Lower lobe of right lung (tissue), 2 donors: ENCODE data around the gene FSTL4. TPM values are rescaled to one million over a fixed set of nuclear protein-coding genes. Genes with fewer than 3 reads are reported as not detected.
A peak's percentile ranks its signal among the peaks of the same experiment; 100 is the strongest.

ENCODE experiments used
- ATAC-seq, 2 donors: fragments of 200-7000 bp; cut with Tn5 transposase; one replicate each; pipeline ENCODE4 v1.9.1; 2020 to 2022; ENCODE audit warnings: mild to moderate bottlenecking in 2 of 2, moderate library complexity in 2 of 2
- DNase-seq: peaks from one replicate; pipeline ENCODE4 v3.0.0-alpha.2; 2020
- H3K27ac ChIP-seq: fragments of 200-600 bp; one replicate; pipeline ENCODE4 v1.8.0; 2022
- H3K27me3 ChIP-seq: fragments of 200-600 bp; one replicate; pipeline ENCODE4 v1.8.0; 2022; ENCODE audit warnings: low read depth
- H3K36me3 ChIP-seq: fragments of 200-600 bp; one replicate; pipeline ENCODE4 v1.8.0; 2022; ENCODE audit warnings: mild to moderate bottlenecking
- H3K4me1 ChIP-seq: fragments of 200-600 bp; one replicate; pipeline ENCODE4 v1.8.0; 2022
- H3K4me3 ChIP-seq: fragments of 200-600 bp; one replicate; pipeline ENCODE4 v1.8.0; 2022; ENCODE audit warnings: mild to moderate bottlenecking
- H3K9me3 ChIP-seq: fragments of 200-600 bp; one replicate; pipeline ENCODE4 v1.8.0; 2022
- CTCF ChIP-seq: fragments of 200-600 bp; IDR thresholded peaks from one replicate; pipeline ENCODE4 v1.8.0; 2022; ENCODE audit warnings: antibody characterized with exemption, mild to moderate bottlenecking
- intact Hi-C: fragments of 100-400 bp; cut with DNase I; formaldehyde crosslinking; loops from one replicate; pipeline ENCODE4 v1.11.0; 2022
- total RNA-seq: library from RNA; stranded (reverse); fragmentation: NEBNext Ultra II Directional; extraction: Animal tissue kit (Norgen Biotek cat#: 25700); gene quantifications from one replicate; pipeline ENCODE4 v1.2.1, GENCODE V29; 2021
- donor health status: DM: no; HTN: yes; CAD: no; lungs with severe emphysema.

Gene FSTL4
- total RNA-seq, 1 donor from 2014 or later, result 1.9 TPM

- no peaks in the 10 kb centered on the region for H3K4me1 ChIP-seq
- H3K27ac ChIP-seq, result no peak overlapping the region
- H3K4me3 ChIP-seq, result no peak overlapping the region
- no peaks in the 10 kb centered on the region for H3K27me3 ChIP-seq
- TF ChIP-seq CTCF, result no peak
- H3K36me3 ChIP-seq, result no peaks in the 10 kb centered on the region
- DNase-seq (no peak), ATAC-seq (no peak)
- intact Hi-C loops, result no loop called here
- no peaks in the 10 kb centered on the region for H3K9me3 ChIP-seq
Observed at GRCh38 chr5:133266966-133267365, 345.4 kb downstream of the FSTL4 start.

GRCh38 chr5:133266527-133266878, 345.8 kb downstream of the FSTL4 start:
- no peak for DNase-seq
- TF ChIP-seq CTCF, result no peak
- intact Hi-C loops, result no loop called here

GRCh38 chr5:133265720-133266526, 346.4 kb downstream of the FSTL4 start:
- ATAC-seq, result peak in 1 of 2 donors; percentile 12
- no peaks in the 10 kb centered on the region for H3K36me3 ChIP-seq
- H3K27ac ChIP-seq, result no peak overlapping the region
- TF ChIP-seq CTCF, result no peak
- intact Hi-C loops, result no loop called here
- H3K4me3 ChIP-seq, result no peak overlapping the region
- H3K9me3 ChIP-seq, result no peaks in the 10 kb centered on the region
- no peaks in the 10 kb centered on the region for H3K4me1 ChIP-seq
- DNase-seq, result no peak
- no peaks in the 10 kb centered on the region for H3K27me3 ChIP-seq

More at GRCh38 chr5:133266527-133266878, 345.8 kb downstream of the FSTL4 start:
- H3K36me3 ChIP-seq, result no peaks in the 10 kb centered on the region
- no peaks in the 10 kb centered on the region for H3K27me3 ChIP-seq
- no peak overlapping the region for H3K4me3 ChIP-seq
- H3K27ac ChIP-seq, result no peak overlapping the region
- H3K4me1 ChIP-seq, result no peaks in the 10 kb centered on the region
- H3K9me3 ChIP-seq, result no peaks in the 10 kb centered on the region
- no peak for ATAC-seq

DNA sequence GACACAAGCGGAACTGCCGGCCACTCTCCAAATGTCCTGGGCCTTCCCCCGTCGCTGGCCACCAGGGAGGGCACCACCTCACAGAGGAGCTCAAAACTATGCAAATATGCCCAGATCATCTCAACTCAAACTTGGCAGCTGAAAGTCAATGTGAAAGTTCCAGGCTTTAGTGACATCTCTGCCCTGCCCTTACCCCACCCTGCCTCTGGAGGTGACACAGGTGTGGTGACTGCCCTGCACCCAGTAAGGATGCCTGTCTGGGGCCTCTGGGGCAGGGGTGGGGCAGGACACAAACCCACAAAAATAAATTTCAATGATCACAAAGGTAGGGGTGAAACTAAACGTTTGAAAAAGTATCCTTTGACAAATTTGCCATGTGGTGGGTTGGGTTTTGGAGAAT, 347.1 kb downstream of the FSTL4 start:
- no peak for DNase-seq
- no peak for ATAC-seq
- Histone ChIP-seq H3K9me3 (no peaks in the 10 kb centered on the region), H3K36me3 (no peaks in the 10 kb centered on the region), H3K27me3 (no peaks in the 10 kb centered on the region), H3K4me1 (no peaks in the 10 kb centered on the region), H3K27ac (no peak overlapping the region), H3K4me3 (no peak overlapping the region)
- intact Hi-C loops, result no loop called here
- no peak for TF ChIP-seq CTCF

DNA sequence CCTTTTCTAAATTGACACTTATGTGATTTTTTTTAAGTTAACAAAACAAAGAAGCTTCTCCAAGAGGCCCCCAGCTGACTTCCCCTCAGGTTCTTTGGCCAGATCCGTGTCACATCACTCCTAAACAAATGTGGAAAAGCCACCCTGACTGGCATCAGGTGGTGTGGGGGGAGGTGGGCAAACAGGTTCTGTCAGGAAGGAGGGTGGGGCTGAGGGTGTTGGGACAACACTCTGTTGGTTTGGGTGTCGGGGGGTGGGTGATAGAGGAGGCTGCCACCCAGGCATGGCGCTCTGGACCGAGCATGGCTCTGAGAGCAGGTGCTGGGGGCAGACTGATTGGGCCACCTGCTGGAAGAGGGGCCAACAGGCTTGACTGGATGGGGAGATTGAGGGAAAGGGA, 349.7 kb downstream of the FSTL4 start:
- Histone ChIP-seq H3K36me3 (no peaks in the 10 kb centered on the region), H3K27me3 (no peaks in the 10 kb centered on the region), H3K27ac (no peak overlapping the region), H3K4me1 (no peaks in the 10 kb centered on the region), H3K9me3 (no peaks in the 10 kb centered on the region), H3K4me3 (no peak overlapping the region)
- intact Hi-C loops, result no loop called here
- no peak for TF ChIP-seq CTCF
- ATAC-seq (no peak), DNase-seq (no peak)
